ENCODE measurements around the gene DPAGT1. TPM values are rescaled to one million over a fixed set of nuclear protein-coding genes. Genes with fewer than 3 reads are reported as not detected.
A peak's percentile ranks its signal among the peaks of the same experiment; 100 is the strongest.

Gene DPAGT1
- total and polyA plus RNA-seq, 2 of the 8 experiments (the other 6 are each of a cell fraction or from before 2014, with no cell fraction given) = 59.8 to 236 TPM

GRCh38 chr11:119057000-119057769, 44.5 kb downstream of the DPAGT1 start, which contains the start of gene HYOU1 (continued):
- 0 out of 4 replicates have a peak, but pooled peaks of 1 of the 2 experiments have one; percentile 54 for TF ChIP-seq HDAC2 (IDR thresholded peaks at IDR 0.05; ENCODE audit: borderline replicate concordance in 1 of 2, low read depth in 2 of 2, low read length in 2 of 2)
- TF ChIP-seq CREB1 (IDR thresholded peaks at IDR 0.05) = peak; percentile 74
- peak; percentile 49 for TF ChIP-seq TAF7 (optimal IDR thresholded peaks at IDR 0.05; ENCODE audit: borderline replicate concordance, low read depth, low read length)
- peak in 1 of 2 experiments; percentile 14; a peak in 1 of 4 replicates for TF ChIP-seq RAD21 (IDR thresholded peaks at IDR 0.05 in 1 of 2, conservative IDR thresholded peaks at IDR 0.05 in 1 of 2; ENCODE audit: low read depth in 2 of 2, low read length in 2 of 2)
- peak; percentile 42 to 66; a peak in 2 of 3 replicates for TF ChIP-seq POLR2A (IDR thresholded peaks at IDR 0.05; ENCODE audit: control extremely low read depth in 1 of 2, low read depth in 2 of 2, low read length in 2 of 2)
- peak; percentile 28 to 42 (median 40) for TF ChIP-seq CTCF (IDR thresholded peaks at IDR 0.05; ENCODE audit: control extremely low read depth in 1 of 3, insufficient read depth in 1 of 3, low read depth in 1 of 3, low read length in 3 of 3)
- 0 out of 2 replicates have a peak, but pooled peaks have one; percentile 6 for TF ChIP-seq TEAD4 (IDR thresholded peaks at IDR 0.05; ENCODE audit: low read depth, low read length)
- TF ChIP-seq SAP30 (IDR thresholded peaks at IDR 0.05; ENCODE audit: insufficient read depth, insufficient replicate concordance, low read length) = no peak
- TF ChIP-seq GABPA (IDR thresholded peaks at IDR 0.05; ENCODE audit: borderline replicate concordance, insufficient read depth, low read length) = peak; percentile 21; the same call in 1 of the 2 replicates
- peak; percentile 92 for TF ChIP-seq PHF8 (conservative IDR thresholded peaks at IDR 0.05; ENCODE audit: low read depth, low read length)
